C4-2B (cell line): ENCODE data around the gene SLC15A4.

ENCODE experiments used
- CTCF ChIP-seq: fragments of 450-650 bp; conservative IDR thresholded peaks from 2 replicates; pipeline ENCODE4 v1.5.1; 2017; ENCODE audit warnings: mild to moderate bottlenecking
- ZFX ChIP-seq: fragments of 450-650 bp; IDR thresholded peaks from 2 replicates; pipeline ENCODE4 v1.6.1; 2017

- TF ChIP-seq CTCF (no peak), ZFX (no peak)
Observed at GRCh38 chr12:128797119-128798118, 26.3 kb downstream of the SLC15A4 start.
